HCT116 (cell line): ENCODE measurements around the gene LONRF3. TPM values are rescaled to one million over a fixed set of nuclear protein-coding genes. Genes with fewer than 3 reads are reported as not detected.

Experiments
- ATAC-seq: fragments of 200-7000 bp; cut with Tn5 transposase; 2 replicates; pipeline ENCODE4 v1.9.1; 2020; ENCODE audit warnings: mild to moderate bottlenecking, moderate library complexity
- BruUV-seq: library from RNA; stranded (reverse); fragments of 400-500 nt; replicated peaks from 2 replicates; lab custom pipeline; 2021; lab: Mats Ljungman, UMichigan
- CTCF ChIA-PET: fragments of 300-600 bp; sonication (Branson Sonifier 250); formaldehyde crosslinking; loops from one replicate; lab custom pipeline; 2021; ENCODE audit warnings: antibody characterized with exemption; lab: Charles Lee
- POLR2A ChIA-PET: fragments of 300-600, 350-600 bp; sonication (Branson Sonifier 250); formaldehyde crosslinking; loops from one replicate; lab custom pipeline; 2021; ENCODE audit warnings: antibody characterized with exemption; lab: Charles Lee
- RAD21 ChIA-PET, 2 experiments: fragments of 300-600 bp; sonication (Branson Sonifier 250); formaldehyde crosslinking; loops; one replicate each; lab custom pipeline; 2023; ENCODE audit warnings: low total read pairs in 2 of 2; ENCODE audit not compliant: uncharacterized antibody in 2 of 2, unreplicated experiment in 2 of 2, low non-redundant PET in 1 of 2; lab: Charles Lee
- DNase-seq: peaks from one replicate; pipeline ENCODE4 v3.0.0-alpha.2; 2010; ENCODE audit warnings: low read depth, low spot score
- H2AFZ ChIP-seq: fragments of 200-600 bp; shearing (Covaris generic), sonication (generic); 2 replicates; pipeline ENCODE4 v1.6.1; 2017; ENCODE audit warnings: low read depth, mixed run types, mixed read lengths, antibody characterized with exemption, low read length; ENCODE audit not compliant: poor library complexity, severe bottlenecking
- H3K27ac ChIP-seq: 2 replicates; pipeline ENCODE4 v1.5.1; 2012; ENCODE audit warnings: low read depth, low read length
- H3K27me3 ChIP-seq: fragments of 200-600 bp; sonication (generic); 2 replicates; pipeline ENCODE4 v1.6.1; 2016; ENCODE audit warnings: mixed run types, low read length, mixed read lengths; ENCODE audit not compliant: insufficient read depth
- H3K36me3 ChIP-seq, 2 experiments: fragments of 200-500 bp in 1 of 2; fragments of 200-600 bp in 1 of 2; sonication (Bioruptor generic) in 1 of 2; sonication (generic) in 1 of 2; 2 replicates each; pipeline versions ENCODE4 v1.5.1 to v1.6.1; 2014 to 2016; ENCODE audit warnings: low read length in 2 of 2, inconsistent platforms in 1 of 2, mixed read lengths in 1 of 2, mixed run types in 1 of 2; ENCODE audit not compliant: insufficient read depth in 2 of 2, control insufficient read depth in 1 of 2
- H3K4me1 ChIP-seq, 2 experiments: fragments of 200-600 bp in 1 of 2; sonication (generic) in 1 of 2; 2 replicates each; pipeline versions ENCODE4 v1.5.1 to v1.6.1; 2012 to 2017; ENCODE audit warnings: low read length in 2 of 2, inconsistent platforms in 1 of 2, mild to moderate bottlenecking in 1 of 2, mixed read lengths in 1 of 2, mixed run types in 1 of 2, moderate library complexity in 1 of 2; ENCODE audit not compliant: insufficient read depth in 2 of 2, control insufficient read depth in 1 of 2
- H3K4me2 ChIP-seq: fragments of 200-600 bp; sonication (generic); 2 replicates; pipeline ENCODE4 v1.6.1; 2017; ENCODE audit warnings: mixed run types, low read length, mixed read lengths
- H3K4me3 ChIP-seq, 2 experiments: fragments of 200-600 bp in 1 of 2; sonication (generic) in 1 of 2; replicated peaks in 1 of 2; 2 replicates each; pipeline ENCODE4 v1.5.1; 2011 to 2016; ENCODE audit warnings: low read length in 2 of 2, control low read depth in 1 of 2, low read depth in 1 of 2, mild to moderate bottlenecking in 1 of 2, mixed read lengths in 1 of 2, mixed run types in 1 of 2
- H3K79me2 ChIP-seq: fragments of 200-600 bp; sonication (generic); 2 replicates; pipeline ENCODE4 v1.6.1; 2017; ENCODE audit warnings: mild to moderate bottlenecking, mixed run types, low read length, moderate library complexity, mixed read lengths; ENCODE audit not compliant: insufficient read depth
- H3K9ac ChIP-seq: fragments of 200-600 bp; sonication (generic); 2 replicates; pipeline ENCODE4 v1.6.1; 2016; ENCODE audit warnings: low read length, mixed read lengths
- H3K9me2 ChIP-seq: fragments of 200-600 bp; sonication (generic), shearing (Covaris generic); 2 replicates; pipeline ENCODE4 v1.6.1; 2017; ENCODE audit warnings: mixed run types, mild to moderate bottlenecking, moderate library complexity; ENCODE audit not compliant: insufficient read depth
- H3K9me3 ChIP-seq, 2 experiments: fragments of 200-500 bp in 1 of 2; fragments of 200-600 bp in 1 of 2; sonication (Bioruptor generic) in 1 of 2; sonication (generic) in 1 of 2; 2 replicates each; pipeline ENCODE4 v1.6.1; 2014 to 2017; ENCODE audit warnings: low read length in 2 of 2, mixed read lengths in 2 of 2, inconsistent platforms in 1 of 2, low read depth in 1 of 2, mild to moderate bottlenecking in 1 of 2, mixed run types in 1 of 2, moderate library complexity in 1 of 2; ENCODE audit not compliant: control insufficient read depth in 1 of 2, insufficient read depth in 1 of 2
- H4K20me1 ChIP-seq: fragments of 200-600 bp; sonication (generic), shearing (Covaris generic); 2 replicates; pipeline ENCODE4 v1.6.1; 2017; ENCODE audit warnings: mixed run types, mild to moderate bottlenecking, moderate library complexity; ENCODE audit not compliant: insufficient read depth
- CBX3 ChIP-seq: IDR thresholded peaks from 2 replicates; pipeline ENCODE4 v1.6.1; 2012; ENCODE audit warnings: low read depth
- CEBPB ChIP-seq: IDR thresholded peaks from 2 replicates; pipeline ENCODE4 v1.6.1; 2012; ENCODE audit warnings: low read depth
- EGR1 ChIP-seq: IDR thresholded peaks from 2 replicates; pipeline ENCODE4 v1.6.1; 2012; ENCODE audit warnings: low read depth
- ELF1 ChIP-seq: IDR thresholded peaks from 2 replicates; pipeline ENCODE4 v1.6.1; 2012; ENCODE audit warnings: low read depth, borderline replicate concordance
- EZH2 ChIP-seq: fragments of 200-600 bp; sonication (generic); IDR thresholded peaks from 2 replicates; pipeline ENCODE4 v1.6.1; 2017; ENCODE audit warnings: antibody characterized with exemption, mixed run types
- FOSL1 ChIP-seq: IDR thresholded peaks from 2 replicates; pipeline ENCODE4 v1.6.1; 2012; ENCODE audit warnings: low read depth
- MAX ChIP-seq: IDR thresholded peaks from 2 replicates; pipeline ENCODE4 v1.6.1; 2012
- POLR2A ChIP-seq: IDR thresholded peaks from 2 replicates; pipeline ENCODE4 v1.7.0; 2011; ENCODE audit warnings: borderline replicate concordance; ENCODE audit not compliant: insufficient read depth, insufficient read length; ENCODE audit errors: extremely low read depth
- POLR2AphosphoS5 ChIP-seq: IDR thresholded peaks from 2 replicates; pipeline ENCODE4 v1.6.1; 2011; ENCODE audit warnings: mild to moderate bottlenecking, low read depth, low read length, moderate library complexity
- SRF ChIP-seq: IDR thresholded peaks from 2 replicates; pipeline ENCODE4 v1.6.1; 2012; ENCODE audit warnings: low read depth
- ZFX ChIP-seq: fragments of 450-650 bp; IDR thresholded peaks from 2 replicates; pipeline ENCODE4 v1.6.1; 2017
- intact Hi-C: fragments of 100-400 bp; cut with micrococcal nuclease; formaldehyde crosslinking; loops from 2 replicates; pipeline ENCODE4 v1.10.0; 2022
- total RNA-seq: library from RNA; stranded (reverse); gene quantifications from one replicate; pipeline ENCODE4 v1.2.1, GENCODE V29; 2021; ENCODE audit not compliant: unreplicated experiment
- TF ChIP-seq, protein P1 (sequence below): IDR thresholded peaks from 2 replicates; pipeline ENCODE4 v1.6.1; 2012; ENCODE audit warnings: low read depth

LONRF3 gene
- total RNA-seq, 1 experiment from 2014 or later = 3.1 TPM

DNA sequence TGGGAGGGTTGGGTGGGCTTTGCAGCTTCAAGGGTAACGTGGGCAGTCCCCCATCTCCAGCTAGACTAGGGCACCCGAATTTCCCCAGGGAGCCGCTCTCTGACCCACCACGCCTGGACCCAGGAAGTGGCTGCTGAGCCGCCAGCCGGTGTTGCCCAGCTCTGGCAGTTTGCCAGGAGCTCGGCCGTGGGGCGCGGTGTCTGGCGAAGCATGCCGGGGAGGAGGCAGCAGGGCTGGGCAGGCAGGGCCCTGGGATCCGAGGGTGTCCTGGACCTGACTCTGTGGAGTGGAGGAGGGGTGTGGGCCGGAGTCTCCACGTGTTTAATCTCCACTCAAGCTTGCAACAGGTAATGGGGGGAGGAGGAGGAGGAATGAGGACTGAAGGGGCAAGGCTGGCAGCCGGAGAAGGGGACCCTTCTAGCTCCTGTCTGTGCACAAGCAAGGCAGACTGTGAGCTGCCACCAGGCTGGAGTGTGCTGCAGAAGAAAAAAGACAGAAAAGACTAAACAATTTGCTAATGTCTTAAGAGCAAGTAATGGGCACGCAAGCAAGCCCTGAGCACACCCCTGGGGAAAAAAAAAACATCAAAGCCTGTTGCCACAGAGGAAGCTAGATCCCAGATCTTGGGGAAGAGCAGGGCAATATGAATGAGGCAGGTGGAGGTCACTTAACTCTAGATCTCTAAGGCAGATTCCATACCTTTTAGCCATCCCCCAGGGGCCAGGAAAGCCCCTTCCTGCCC, 2.4 kb downstream of the LONRF3 start:
- DNase-seq = no peak
- H3K9me3 ChIP-seq = no peaks in the 10 kb centered on the region
- no peaks in the 10 kb centered on the region for H4K20me1 ChIP-seq
- H3K27ac ChIP-seq = 0 out of 2 replicates have a peak overlapping the region, but pooled peaks have one; percentile 22
- H3K9me2 ChIP-seq = no peaks in the 10 kb centered on the region
- no peaks in the 10 kb centered on the region for H3K79me2 ChIP-seq
- RAD21 ChIA-PET = no interaction called here
- CTCF ChIA-PET = interaction anchor here (0.7 kb wide), 1 partner anchor 90 kb away, joined by 3 read pairs; no protein-coding TSS in a partner anchor
- peak overlapping the region; percentile 39 to 56; a peak in 3 of 4 replicates for H3K4me3 ChIP-seq
- H3K4me2 ChIP-seq = peak overlapping the region; percentile 78
- H3K4me1 ChIP-seq = peaks cover 11 to 32% of the 10 kb centered on the region in 2 experiments; a peak in 3 of 4 replicates
- POLR2A ChIA-PET = no interaction called here
- ATAC-seq = peak; percentile 54
- intact Hi-C loops = no loop called here
- H3K36me3 ChIP-seq = no peaks in the 10 kb centered on the region
- no peak overlapping the region for H2AFZ ChIP-seq
- H3K27me3 ChIP-seq = no peaks in the 10 kb centered on the region
- BruUV-seq = TSS peak; percentile 24
- TF ChIP-seq POLR2AphosphoS5 (peak; percentile 16; the same call in 1 of the 2 replicates), ZFX (no peak), POLR2A (no peak), FOSL1 (no peak), MAX (peak; percentile 13; the same call in 1 of the 2 replicates), EGR1 (no peak), EZH2 (no peak), SRF (no peak), CBX3 (no peak), CEBPB (no peak), ELF1 (no peak)
- TF ChIP-seq, protein P1, sequence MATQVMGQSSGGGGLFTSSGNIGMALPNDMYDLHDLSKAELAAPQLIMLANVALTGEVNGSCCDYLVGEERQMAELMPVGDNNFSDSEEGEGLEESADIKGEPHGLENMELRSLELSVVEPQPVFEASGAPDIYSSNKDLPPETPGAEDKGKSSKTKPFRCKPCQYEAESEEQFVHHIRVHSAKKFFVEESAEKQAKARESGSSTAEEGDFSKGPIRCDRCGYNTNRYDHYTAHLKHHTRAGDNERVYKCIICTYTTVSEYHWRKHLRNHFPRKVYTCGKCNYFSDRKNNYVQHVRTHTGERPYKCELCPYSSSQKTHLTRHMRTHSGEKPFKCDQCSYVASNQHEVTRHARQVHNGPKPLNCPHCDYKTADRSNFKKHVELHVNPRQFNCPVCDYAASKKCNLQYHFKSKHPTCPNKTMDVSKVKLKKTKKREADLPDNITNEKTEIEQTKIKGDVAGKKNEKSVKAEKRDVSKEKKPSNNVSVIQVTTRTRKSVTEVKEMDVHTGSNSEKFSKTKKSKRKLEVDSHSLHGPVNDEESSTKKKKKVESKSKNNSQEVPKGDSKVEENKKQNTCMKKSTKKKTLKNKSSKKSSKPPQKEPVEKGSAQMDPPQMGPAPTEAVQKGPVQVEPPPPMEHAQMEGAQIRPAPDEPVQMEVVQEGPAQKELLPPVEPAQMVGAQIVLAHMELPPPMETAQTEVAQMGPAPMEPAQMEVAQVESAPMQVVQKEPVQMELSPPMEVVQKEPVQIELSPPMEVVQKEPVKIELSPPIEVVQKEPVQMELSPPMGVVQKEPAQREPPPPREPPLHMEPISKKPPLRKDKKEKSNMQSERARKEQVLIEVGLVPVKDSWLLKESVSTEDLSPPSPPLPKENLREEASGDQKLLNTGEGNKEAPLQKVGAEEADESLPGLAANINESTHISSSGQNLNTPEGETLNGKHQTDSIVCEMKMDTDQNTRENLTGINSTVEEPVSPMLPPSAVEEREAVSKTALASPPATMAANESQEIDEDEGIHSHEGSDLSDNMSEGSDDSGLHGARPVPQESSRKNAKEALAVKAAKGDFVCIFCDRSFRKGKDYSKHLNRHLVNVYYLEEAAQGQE = no peak
- H3K9ac ChIP-seq = peak overlapping the region; percentile 32; the same call in 1 of the 2 replicates
